Islet precursor cell (in vitro differentiated cells): Measurements from ENCODE around the gene PRADC1.

ENCODE experiments used
- DNase-seq: peaks from one replicate; pipeline ENCODE4 v3.0.0-alpha.2; 2018

Gene PRADC1

GRCh38 chr2:73197579-73197978, 35.5 kb downstream of the PRADC1 start:
- DNase-seq: no peak

GRCh38 chr2:73187549-73187948, 45.5 kb downstream of the PRADC1 start:
- no peak for DNase-seq

- DNase-seq: no peak
Measured at GRCh38 chr2:73185965-73186364, 47.1 kb downstream of the PRADC1 start.
